ENCODE measurements around the gene CPNE1.

DNA sequence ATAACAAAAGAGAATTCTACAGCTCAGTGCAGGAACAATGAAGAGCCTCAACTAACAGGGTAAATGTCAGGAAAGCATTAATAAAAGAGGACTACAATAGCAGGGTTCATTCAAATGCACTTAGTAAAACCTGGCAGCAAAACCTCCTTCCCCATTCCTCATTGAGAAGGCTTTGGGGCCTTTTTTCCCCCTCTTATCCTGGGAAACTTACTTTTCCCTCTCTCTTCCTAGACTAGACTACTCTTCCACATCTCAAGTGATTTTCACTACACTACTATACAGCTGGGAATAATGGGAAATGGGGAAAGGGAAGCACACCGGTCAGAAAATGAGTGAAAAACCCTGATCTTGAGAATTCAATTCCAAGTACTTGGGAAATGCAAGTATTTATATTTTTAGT is 44.6 kb upstream of the CPNE1 start:
- TF ChIP-seq, protein P1, sequence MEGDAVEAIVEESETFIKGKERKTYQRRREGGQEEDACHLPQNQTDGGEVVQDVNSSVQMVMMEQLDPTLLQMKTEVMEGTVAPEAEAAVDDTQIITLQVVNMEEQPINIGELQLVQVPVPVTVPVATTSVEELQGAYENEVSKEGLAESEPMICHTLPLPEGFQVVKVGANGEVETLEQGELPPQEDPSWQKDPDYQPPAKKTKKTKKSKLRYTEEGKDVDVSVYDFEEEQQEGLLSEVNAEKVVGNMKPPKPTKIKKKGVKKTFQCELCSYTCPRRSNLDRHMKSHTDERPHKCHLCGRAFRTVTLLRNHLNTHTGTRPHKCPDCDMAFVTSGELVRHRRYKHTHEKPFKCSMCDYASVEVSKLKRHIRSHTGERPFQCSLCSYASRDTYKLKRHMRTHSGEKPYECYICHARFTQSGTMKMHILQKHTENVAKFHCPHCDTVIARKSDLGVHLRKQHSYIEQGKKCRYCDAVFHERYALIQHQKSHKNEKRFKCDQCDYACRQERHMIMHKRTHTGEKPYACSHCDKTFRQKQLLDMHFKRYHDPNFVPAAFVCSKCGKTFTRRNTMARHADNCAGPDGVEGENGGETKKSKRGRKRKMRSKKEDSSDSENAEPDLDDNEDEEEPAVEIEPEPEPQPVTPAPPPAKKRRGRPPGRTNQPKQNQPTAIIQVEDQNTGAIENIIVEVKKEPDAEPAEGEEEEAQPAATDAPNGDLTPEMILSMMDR (IDR thresholded peaks at IDR 0.05): no peak
- TF ChIP-seq POLR2A (IDR thresholded peaks at IDR 0.05): no peak
